ENCODE measurements around the gene TWF2. TPM values are rescaled to one million over a fixed set of nuclear protein-coding genes. Genes with fewer than 3 reads are reported as not detected.

The TWF2 gene
- polyA plus RNA-seq, 2 of the 4 experiments (the other 2 are of a cell fraction): 36.8 to 53.6 TPM

DNA sequence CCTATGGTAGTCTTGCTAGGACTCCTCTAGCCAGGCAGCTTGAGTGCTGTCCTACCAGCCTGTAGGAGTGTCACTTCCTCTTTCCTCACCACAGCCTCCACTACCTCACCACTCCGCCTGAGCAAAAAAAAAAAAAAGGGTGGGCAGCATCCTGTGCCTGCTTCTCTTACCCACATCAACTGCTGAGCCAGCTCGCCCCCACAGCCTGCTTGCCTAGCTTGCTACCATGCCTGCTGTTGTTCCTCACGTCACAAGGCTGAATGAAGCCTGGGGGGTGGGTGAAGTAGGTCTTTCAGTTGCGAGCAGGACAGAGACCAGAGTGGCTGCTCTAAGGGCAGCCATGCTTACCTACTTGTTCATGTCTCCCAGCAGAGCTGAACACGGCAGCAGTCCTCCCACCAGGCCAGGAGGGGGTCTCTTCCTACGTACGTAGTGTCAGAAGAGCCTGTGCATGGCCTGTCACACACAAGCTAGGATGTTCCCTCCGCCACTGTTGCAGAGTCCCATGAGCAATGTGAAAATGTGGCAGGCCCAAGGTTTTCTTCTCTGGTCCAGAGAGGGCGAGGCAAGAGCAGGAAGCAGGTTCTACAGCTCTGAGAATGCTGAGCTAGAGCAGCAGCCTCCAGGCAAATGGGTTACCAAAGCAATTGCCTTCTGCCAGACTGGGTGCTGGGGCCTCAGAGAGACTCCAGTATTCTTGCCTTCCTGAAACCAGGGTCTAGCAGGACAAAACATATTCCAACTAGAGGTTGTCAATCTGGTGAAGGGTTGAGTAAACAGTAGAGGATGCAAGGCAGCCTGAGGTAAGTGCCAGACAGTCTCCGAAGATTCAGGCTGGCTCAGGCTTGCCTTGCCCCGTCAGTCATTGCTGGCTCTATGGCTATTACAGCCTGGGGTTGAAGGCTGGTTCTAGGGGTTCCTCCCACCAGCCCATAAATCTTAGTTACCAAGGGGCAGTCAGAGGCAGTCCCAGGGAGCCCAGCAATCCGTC, 14.7 kb upstream of the TWF2 start:
- CTCF ChIA-PET: interaction anchor here (0.5 to 2.7 kb wide), 2 partner anchors 22 to 86 kb away, joined by 5 to 13 read pairs; no protein-coding TSS in a partner anchor
- FAIRE-seq: no peak
- no peak for DNase-seq (ENCODE audit: low read depth in 1 of 2, low spot score in 1 of 2)
- no peaks in the 10 kb centered on the region for H3K4me1 ChIP-seq
- TF ChIP-seq HOXB5 (CRISPR knock-in tag; IDR thresholded peaks at IDR 0.05): no peak
- TF ChIP-seq NFE2L2 (conservative IDR thresholded peaks at IDR 0.05; ENCODE audit: low read length): no peak
- no peak for TF ChIP-seq RAD21 (conservative IDR thresholded peaks at IDR 0.05 in 1 of 2, IDR thresholded peaks at IDR 0.05 in 1 of 2)
- TF ChIP-seq BHLHE40 (IDR thresholded peaks at IDR 0.05; ENCODE audit: low read depth, low read length): no peak
- no peak for TF ChIP-seq CBX2 (IDR thresholded peaks at IDR 0.05; ENCODE audit: borderline replicate concordance, low read depth)
- TF ChIP-seq CBX8 (IDR thresholded peaks at IDR 0.05): no peak
- no peak for TF ChIP-seq CHD4 (IDR thresholded peaks at IDR 0.05; ENCODE audit: borderline replicate concordance)
- TF ChIP-seq RARB (CRISPR knock-in tag; IDR thresholded peaks at IDR 0.05): no peak
- no peak for TF ChIP-seq ESRRA (IDR thresholded peaks at IDR 0.05; ENCODE audit: borderline replicate concordance, low read length)
- no peaks in the 10 kb centered on the region for H3K9me3 ChIP-seq
- ATAC-seq: no peak
- H3K4me3 ChIP-seq: no peak overlapping the region
- WGBS (ENCODE audit: missing lambda C conversion rate): 91% methylated on average over 9 of the region's 12 CpGs
- no peak overlapping the region for H3K4me2 ChIP-seq
- POLR2A ChIA-PET: interaction anchor here (0.6 kb wide), 1 partner anchor 24 kb away, joined by 3 read pairs; no protein-coding TSS in a partner anchor
- no peak overlapping the region for H3K27ac ChIP-seq

DNA sequence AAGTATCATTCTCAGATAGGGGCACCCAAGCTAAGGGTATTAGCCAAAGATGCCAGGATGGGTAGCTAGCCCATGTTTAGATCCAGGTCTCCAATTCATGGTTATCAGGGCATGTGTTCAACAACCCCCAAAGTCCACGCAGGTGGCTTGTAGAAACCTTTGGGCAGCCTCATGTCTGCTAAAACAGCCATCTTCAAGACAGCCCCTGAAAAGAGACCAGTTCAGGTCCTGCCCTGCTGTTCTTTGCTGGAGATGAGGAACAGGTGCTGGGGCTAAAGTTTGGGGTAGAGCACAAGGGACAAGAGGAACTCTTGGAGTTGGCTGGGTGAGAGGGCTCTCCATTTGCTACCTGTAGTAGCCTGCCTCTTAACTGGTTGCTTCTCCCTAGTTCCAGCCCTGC, 11.2 kb upstream of the TWF2 start:
- FAIRE-seq (no peak), ATAC-seq (no peak), DNase-seq (ENCODE audit: low read depth in 1 of 2, low spot score in 1 of 2) (no peak)
- no CpG with 5 or more reads among the region's 1 CpG for WGBS (ENCODE audit: missing lambda C conversion rate)
- no peak overlapping the region for H3K27ac ChIP-seq
- POLR2A ChIA-PET: no interaction called here
- H3K9me3 ChIP-seq: no peaks in the 10 kb centered on the region
- CTCF ChIA-PET: interaction anchor here (1.1 to 3.3 kb wide), 2 partner anchors 13 to 41 kb away, joined by 3 to 19 read pairs; partner anchors contain the start of gene TWF2
- TF ChIP-seq KDM1A (IDR thresholded peaks at IDR 0.05; ENCODE audit: low read depth) (no peak), POLR2A (IDR thresholded peaks at IDR 0.05; ENCODE audit: low read length) (no peak), NR3C1 (IDR thresholded peaks at IDR 0.05) (no peak), HOXB5 (CRISPR knock-in tag; IDR thresholded peaks at IDR 0.05) (no peak)
- TF ChIP-seq, protein P1, sequence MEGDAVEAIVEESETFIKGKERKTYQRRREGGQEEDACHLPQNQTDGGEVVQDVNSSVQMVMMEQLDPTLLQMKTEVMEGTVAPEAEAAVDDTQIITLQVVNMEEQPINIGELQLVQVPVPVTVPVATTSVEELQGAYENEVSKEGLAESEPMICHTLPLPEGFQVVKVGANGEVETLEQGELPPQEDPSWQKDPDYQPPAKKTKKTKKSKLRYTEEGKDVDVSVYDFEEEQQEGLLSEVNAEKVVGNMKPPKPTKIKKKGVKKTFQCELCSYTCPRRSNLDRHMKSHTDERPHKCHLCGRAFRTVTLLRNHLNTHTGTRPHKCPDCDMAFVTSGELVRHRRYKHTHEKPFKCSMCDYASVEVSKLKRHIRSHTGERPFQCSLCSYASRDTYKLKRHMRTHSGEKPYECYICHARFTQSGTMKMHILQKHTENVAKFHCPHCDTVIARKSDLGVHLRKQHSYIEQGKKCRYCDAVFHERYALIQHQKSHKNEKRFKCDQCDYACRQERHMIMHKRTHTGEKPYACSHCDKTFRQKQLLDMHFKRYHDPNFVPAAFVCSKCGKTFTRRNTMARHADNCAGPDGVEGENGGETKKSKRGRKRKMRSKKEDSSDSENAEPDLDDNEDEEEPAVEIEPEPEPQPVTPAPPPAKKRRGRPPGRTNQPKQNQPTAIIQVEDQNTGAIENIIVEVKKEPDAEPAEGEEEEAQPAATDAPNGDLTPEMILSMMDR (IDR thresholded peaks at IDR 0.05): no peak
- H3K4me3 ChIP-seq: no peak overlapping the region
- H3K4me1 ChIP-seq: peaks cover 2% of the 10 kb centered on the region; the same call in 2 of the 3 replicates
- no peak overlapping the region for H3K4me2 ChIP-seq

DNA sequence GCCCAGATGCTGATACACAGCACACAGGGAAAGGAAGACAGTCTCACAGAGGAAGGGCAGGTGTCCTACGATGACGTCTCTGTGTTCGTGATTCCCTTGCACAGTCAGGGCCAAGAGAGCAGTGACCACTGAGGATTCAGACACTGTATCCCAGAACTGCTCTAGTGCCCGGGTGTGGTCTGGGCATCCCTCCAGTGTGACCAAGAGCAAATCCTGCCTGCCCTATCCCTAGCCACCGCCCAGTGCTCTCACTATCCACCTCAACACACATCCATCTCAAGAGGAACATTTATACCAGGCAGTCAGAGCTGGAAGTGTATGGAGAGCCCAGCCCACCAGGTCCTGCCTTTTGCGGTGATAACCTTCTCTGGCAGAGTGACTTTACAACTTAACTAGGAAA, 10.7 kb upstream of the TWF2 start:
- Histone ChIP-seq H3K4me1 (peaks cover 5% of the 10 kb centered on the region; the same call in 2 of the 3 replicates), H3K9me3 (no peaks in the 10 kb centered on the region), H3K4me3 (no peak overlapping the region), H3K27ac (no peak overlapping the region), H3K4me2 (no peak overlapping the region)
- WGBS (ENCODE audit: missing lambda C conversion rate): 100% methylated on average over 3 of the region's 6 CpGs
- CTCF ChIA-PET: interaction anchor here (1.4 to 3.3 kb wide), 4 partner anchors 12 to 50 kb away, joined by 3 to 19 read pairs (median 7); partner anchors contain the start of gene TWF2
- TF ChIP-seq GATA3 (IDR thresholded peaks at IDR 0.05; ENCODE audit: borderline replicate concordance): no peak
- TF ChIP-seq, protein P2, sequence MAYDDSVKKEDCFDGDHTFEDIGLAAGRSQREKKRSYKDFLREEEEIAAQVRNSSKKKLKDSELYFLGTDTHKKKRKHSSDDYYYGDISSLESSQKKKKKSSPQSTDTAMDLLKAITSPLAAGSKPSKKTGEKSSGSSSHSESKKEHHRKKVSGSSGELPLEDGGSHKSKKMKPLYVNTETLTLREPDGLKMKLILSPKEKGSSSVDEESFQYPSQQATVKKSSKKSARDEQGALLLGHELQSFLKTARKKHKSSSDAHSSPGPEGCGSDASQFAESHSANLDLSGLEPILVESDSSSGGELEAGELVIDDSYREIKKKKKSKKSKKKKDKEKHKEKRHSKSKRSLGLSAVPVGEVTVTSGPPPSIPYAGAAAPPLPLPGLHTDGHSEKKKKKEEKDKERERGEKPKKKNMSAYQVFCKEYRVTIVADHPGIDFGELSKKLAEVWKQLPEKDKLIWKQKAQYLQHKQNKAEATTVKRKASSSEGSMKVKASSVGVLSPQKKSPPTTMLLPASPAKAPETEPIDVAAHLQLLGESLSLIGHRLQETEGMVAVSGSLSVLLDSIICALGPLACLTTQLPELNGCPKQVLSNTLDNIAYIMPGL (CRISPR knock-in tag; IDR thresholded peaks at IDR 0.05; ENCODE audit: borderline replicate concordance): no peak
- TF ChIP-seq ZNF302 (CRISPR knock-in tag; IDR thresholded peaks at IDR 0.05): no peak
- TF ChIP-seq CHD4 (IDR thresholded peaks at IDR 0.05; ENCODE audit: borderline replicate concordance): no peak
- no peak for TF ChIP-seq MAFK (IDR thresholded peaks at IDR 0.05; ENCODE audit: partially characterized antibody)
- no peak for TF ChIP-seq MAZ (IDR thresholded peaks at IDR 0.05; ENCODE audit: borderline replicate concordance, low read depth, low read length)
- TF ChIP-seq PHF8 (IDR thresholded peaks at IDR 0.05; ENCODE audit: borderline replicate concordance, low read depth): no peak
- TF ChIP-seq HOXB5 (CRISPR knock-in tag; IDR thresholded peaks at IDR 0.05): no peak
- TF ChIP-seq NFE2L2 (conservative IDR thresholded peaks at IDR 0.05; ENCODE audit: low read length): no peak
- no peak for TF ChIP-seq MYC (IDR thresholded peaks at IDR 0.05; ENCODE audit: borderline replicate concordance, low read length)
- TF ChIP-seq ZFP36 (IDR thresholded peaks at IDR 0.05; ENCODE audit: borderline replicate concordance, partially characterized antibody): no peak
- TF ChIP-seq TP53 (CRISPR knock-in tag; IDR thresholded peaks at IDR 0.05): no peak
- TF ChIP-seq, protein P3, sequence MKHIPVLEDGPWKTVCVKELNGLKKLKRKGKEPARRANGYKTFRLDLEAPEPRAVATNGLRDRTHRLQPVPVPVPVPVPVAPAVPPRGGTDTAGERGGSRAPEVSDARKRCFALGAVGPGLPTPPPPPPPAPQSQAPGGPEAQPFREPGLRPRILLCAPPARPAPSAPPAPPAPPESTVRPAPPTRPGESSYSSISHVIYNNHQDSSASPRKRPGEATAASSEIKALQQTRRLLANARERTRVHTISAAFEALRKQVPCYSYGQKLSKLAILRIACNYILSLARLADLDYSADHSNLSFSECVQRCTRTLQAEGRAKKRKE (CRISPR knock-in tag; IDR thresholded peaks at IDR 0.05; ENCODE audit: low read depth): no peak
- TF ChIP-seq EHMT2 (IDR thresholded peaks at IDR 0.05; ENCODE audit: low read depth): no peak
- TF ChIP-seq FOSB (CRISPR knock-in tag; IDR thresholded peaks at IDR 0.05): no peak
- no peak for TF ChIP-seq CHD2 (IDR thresholded peaks at IDR 0.05; ENCODE audit: low read length, partially characterized antibody)
- POLR2A ChIA-PET: no interaction called here
- DNase-seq (ENCODE audit: low read depth in 1 of 2, low spot score in 1 of 2) (no peak), ATAC-seq (no peak), FAIRE-seq (no peak)

All from A549 (cell line).